Measurements from ENCODE around the gene KCNIP3.

The KCNIP3 gene

DNA sequence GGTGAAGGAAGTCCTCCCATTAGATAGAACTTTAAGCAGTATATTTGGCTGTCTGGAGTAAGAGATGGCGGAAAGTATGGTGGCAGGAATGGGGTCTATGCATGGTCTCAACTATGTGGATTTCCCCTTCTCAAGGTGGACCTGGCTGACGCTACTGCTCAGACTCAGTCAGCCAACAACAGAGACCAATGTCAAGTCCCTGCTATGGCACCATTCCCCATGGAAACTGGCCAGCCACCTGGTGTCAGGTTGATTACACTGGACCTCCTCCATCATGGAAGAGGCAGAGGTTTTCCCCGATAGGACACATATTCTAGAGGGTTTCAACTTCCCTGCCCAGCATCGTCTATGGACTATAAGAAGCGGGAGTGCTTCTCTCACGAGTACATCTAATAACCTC is 96.8 kb downstream of the KCNIP3 start (continued):
- TF ChIP-seq, protein P1, sequence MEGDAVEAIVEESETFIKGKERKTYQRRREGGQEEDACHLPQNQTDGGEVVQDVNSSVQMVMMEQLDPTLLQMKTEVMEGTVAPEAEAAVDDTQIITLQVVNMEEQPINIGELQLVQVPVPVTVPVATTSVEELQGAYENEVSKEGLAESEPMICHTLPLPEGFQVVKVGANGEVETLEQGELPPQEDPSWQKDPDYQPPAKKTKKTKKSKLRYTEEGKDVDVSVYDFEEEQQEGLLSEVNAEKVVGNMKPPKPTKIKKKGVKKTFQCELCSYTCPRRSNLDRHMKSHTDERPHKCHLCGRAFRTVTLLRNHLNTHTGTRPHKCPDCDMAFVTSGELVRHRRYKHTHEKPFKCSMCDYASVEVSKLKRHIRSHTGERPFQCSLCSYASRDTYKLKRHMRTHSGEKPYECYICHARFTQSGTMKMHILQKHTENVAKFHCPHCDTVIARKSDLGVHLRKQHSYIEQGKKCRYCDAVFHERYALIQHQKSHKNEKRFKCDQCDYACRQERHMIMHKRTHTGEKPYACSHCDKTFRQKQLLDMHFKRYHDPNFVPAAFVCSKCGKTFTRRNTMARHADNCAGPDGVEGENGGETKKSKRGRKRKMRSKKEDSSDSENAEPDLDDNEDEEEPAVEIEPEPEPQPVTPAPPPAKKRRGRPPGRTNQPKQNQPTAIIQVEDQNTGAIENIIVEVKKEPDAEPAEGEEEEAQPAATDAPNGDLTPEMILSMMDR (tag by site-specific recombination; IDR thresholded peaks at IDR 0.05), result no peak
- TF ChIP-seq ZNF223 (tag by site-specific recombination; IDR thresholded peaks at IDR 0.05) (no peak), ZNF433 (tag by site-specific recombination; IDR thresholded peaks at IDR 0.05; ENCODE audit: low read depth) (no peak), REPIN1 (tag by site-specific recombination; IDR thresholded peaks at IDR 0.05; ENCODE audit: low read depth) (no peak), SCRT1 (tag by site-specific recombination; IDR thresholded peaks at IDR 0.05; ENCODE audit: borderline replicate concordance) (no peak), ZNF654 (tag by site-specific recombination; IDR thresholded peaks at IDR 0.05; ENCODE audit: low read depth) (no peak)

DNA sequence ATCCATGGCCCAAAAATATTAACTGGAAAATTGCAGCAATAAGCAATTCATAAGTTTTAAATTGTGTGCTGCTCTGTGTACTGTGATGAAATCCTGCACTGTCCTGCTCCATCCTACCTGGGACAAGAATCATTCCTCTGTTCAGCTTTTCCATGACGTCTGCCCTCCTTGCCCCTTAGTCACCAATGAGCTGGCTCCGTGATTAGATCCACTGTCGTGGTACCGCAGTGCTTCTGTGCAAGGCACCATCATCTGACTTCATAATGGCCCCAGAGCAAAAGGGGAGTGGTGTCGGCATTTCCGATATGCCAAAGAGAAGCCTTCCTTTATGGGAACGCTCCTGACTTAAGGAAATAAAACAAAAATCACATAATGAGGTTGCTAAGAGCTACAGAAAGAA is 101.9 kb downstream of the KCNIP3 start:
- TF ChIP-seq ZNF10 (tag by site-specific recombination; IDR thresholded peaks at IDR 0.05), result no peak
- no peak for TF ChIP-seq ZNF621 (tag by site-specific recombination; IDR thresholded peaks at IDR 0.05)
- TF ChIP-seq ZNF175 (tag by site-specific recombination; IDR thresholded peaks at IDR 0.05), result no peak
- TF ChIP-seq FEZF1 (tag by site-specific recombination; IDR thresholded peaks at IDR 0.05), result no peak
- TF ChIP-seq, protein P2, sequence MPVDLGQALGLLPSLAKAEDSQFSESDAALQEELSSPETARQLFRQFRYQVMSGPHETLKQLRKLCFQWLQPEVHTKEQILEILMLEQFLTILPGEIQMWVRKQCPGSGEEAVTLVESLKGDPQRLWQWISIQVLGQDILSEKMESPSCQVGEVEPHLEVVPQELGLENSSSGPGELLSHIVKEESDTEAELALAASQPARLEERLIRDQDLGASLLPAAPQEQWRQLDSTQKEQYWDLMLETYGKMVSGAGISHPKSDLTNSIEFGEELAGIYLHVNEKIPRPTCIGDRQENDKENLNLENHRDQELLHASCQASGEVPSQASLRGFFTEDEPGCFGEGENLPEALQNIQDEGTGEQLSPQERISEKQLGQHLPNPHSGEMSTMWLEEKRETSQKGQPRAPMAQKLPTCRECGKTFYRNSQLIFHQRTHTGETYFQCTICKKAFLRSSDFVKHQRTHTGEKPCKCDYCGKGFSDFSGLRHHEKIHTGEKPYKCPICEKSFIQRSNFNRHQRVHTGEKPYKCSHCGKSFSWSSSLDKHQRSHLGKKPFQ (tag by site-specific recombination; IDR thresholded peaks at IDR 0.05), result no peak
- no peak for TF ChIP-seq ZNF473 (tag by site-specific recombination; IDR thresholded peaks at IDR 0.05)
- TF ChIP-seq SP2 (tag by site-specific recombination; IDR thresholded peaks at IDR 0.05), result no peak
- no peak for TF ChIP-seq ZBTB7A (tag by site-specific recombination; IDR thresholded peaks at IDR 0.05; ENCODE audit: low read depth)
- no peak for TF ChIP-seq OSR2 (tag by site-specific recombination; IDR thresholded peaks at IDR 0.05)
- no peak for TF ChIP-seq ZNF777 (tag by site-specific recombination; IDR thresholded peaks at IDR 0.05; ENCODE audit: borderline replicate concordance)
- TF ChIP-seq, protein P3, sequence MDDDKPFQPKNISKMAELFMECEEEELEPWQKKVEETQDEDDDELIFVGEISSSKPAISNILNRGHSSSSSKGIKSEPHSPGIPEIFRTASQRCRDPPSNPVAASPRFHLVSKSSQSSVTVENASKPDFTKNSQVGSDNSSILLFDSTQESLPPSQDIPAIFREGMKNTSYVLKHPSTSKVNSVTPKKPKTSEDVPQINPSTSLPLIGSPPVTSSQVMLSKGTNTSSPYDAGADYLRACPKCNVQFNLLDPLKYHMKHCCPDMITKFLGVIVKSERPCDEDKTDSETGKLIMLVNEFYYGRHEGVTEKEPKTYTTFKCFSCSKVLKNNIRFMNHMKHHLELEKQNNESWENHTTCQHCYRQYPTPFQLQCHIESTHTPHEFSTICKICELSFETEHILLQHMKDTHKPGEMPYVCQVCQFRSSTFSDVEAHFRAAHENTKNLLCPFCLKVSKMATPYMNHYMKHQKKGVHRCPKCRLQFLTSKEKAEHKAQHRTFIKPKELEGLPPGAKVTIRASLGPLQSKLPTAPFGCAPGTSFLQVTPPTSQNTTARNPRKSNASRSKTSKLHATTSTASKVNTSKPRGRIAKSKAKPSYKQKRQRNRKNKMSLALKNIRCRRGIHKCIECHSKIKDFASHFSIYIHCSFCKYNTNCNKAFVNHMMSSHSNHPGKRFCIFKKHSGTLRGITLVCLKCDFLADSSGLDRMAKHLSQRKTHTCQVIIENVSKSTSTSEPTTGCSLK (tag by site-specific recombination; IDR thresholded peaks at IDR 0.05), result no peak
- no peak for TF ChIP-seq TRIM28 (IDR thresholded peaks at IDR 0.05; ENCODE audit: borderline replicate concordance, low read length)
- no peak for TF ChIP-seq ZNF549 (tag by site-specific recombination; IDR thresholded peaks at IDR 0.05)
- no peak for TF ChIP-seq HOXC10 (CRISPR knock-in tag; IDR thresholded peaks at IDR 0.05)
- Histone ChIP-seq H3K27ac (ENCODE audit: extremely low read depth, low read depth, low read length) (no peak overlapping the region), H3K9me3 (ENCODE audit: control insufficient read depth, insufficient read depth, low read depth, low read length) (no peaks in the 10 kb centered on the region), H3K4me1 (ENCODE audit: control insufficient read depth, insufficient read depth, low read length) (0 out of 2 replicates have a peak, but pooled peaks cover 2% of the 10 kb centered on the region), H3K36me3 (ENCODE audit: control insufficient read depth in 2 of 2, insufficient read depth in 1 of 2, low read length in 2 of 2) (no peaks in the 10 kb centered on the region), H3K4me3 (ENCODE audit: low read depth, low read length) (no peak overlapping the region)
- ChIA-PET CTCF (no interaction called here), POLR2A (interaction anchor here (0.8 kb wide), 1 partner anchor 65 kb away, joined by 3 read pairs; no protein-coding TSS in a partner anchor)

DNA sequence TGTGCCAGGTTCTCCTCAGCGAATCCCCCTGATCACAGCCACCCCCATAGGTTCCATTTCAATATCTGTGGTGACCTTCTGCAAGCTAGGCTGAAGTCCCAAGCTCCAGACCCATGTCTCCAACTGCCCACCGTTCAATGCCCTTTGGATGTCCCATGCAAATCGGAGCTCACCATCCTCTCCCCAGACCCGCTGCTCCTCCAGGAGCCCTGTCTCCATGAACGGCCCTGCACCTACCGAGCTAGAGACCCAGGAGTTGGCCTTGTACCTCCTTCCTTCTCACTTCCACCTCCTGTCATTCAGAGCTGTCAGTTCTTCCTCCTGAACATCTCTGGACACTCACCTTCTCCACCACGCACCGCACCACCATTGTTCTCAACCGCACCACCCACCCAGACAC is 104.3 kb downstream of the KCNIP3 start:
- Histone ChIP-seq H3K36me3 (ENCODE audit: control insufficient read depth in 2 of 2, insufficient read depth in 1 of 2, low read length in 2 of 2) (no peaks in the 10 kb centered on the region), H3K4me3 (ENCODE audit: low read depth, low read length) (peak overlapping the region; percentile 75), H3K9me3 (ENCODE audit: control insufficient read depth, insufficient read depth, low read depth, low read length) (no peaks in the 10 kb centered on the region), H3K4me1 (ENCODE audit: control insufficient read depth, insufficient read depth, low read length) (0 out of 2 replicates have a peak, but pooled peaks cover 2% of the 10 kb centered on the region), H3K27ac (ENCODE audit: extremely low read depth, low read depth, low read length) (no peak overlapping the region)
- ChIA-PET CTCF (interaction anchor here (0.6 to 3.8 kb wide), 4 partner anchors 13 to 256 kb away, joined by 3 to 28 read pairs (median 5); no protein-coding TSS in a partner anchor), POLR2A (interaction anchor here (1.2 kb wide), 1 partner anchor 52 kb away, joined by 3 read pairs; no protein-coding TSS in a partner anchor)
- TF ChIP-seq, protein P4, sequence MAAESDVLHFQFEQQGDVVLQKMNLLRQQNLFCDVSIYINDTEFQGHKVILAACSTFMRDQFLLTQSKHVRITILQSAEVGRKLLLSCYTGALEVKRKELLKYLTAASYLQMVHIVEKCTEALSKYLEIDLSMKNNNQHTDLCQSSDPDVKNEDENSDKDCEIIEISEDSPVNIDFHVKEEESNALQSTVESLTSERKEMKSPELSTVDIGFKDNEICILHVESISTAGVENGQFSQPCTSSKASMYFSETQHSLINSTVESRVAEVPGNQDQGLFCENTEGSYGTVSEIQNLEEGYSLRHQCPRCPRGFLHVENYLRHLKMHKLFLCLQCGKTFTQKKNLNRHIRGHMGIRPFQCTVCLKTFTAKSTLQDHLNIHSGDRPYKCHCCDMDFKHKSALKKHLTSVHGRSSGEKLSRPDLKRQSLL (tag by site-specific recombination; IDR thresholded peaks at IDR 0.05), result no peak
- TF ChIP-seq ZNF501 (tag by site-specific recombination; IDR thresholded peaks at IDR 0.05) (no peak), ZNF785 (tag by site-specific recombination; IDR thresholded peaks at IDR 0.05) (no peak), ZNF214 (tag by site-specific recombination; IDR thresholded peaks at IDR 0.05; ENCODE audit: borderline replicate concordance) (no peak), ZNF664 (tag by site-specific recombination; IDR thresholded peaks at IDR 0.05) (no peak), SP7 (tag by site-specific recombination; IDR thresholded peaks at IDR 0.05) (no peak)
- TF ChIP-seq, protein P5, sequence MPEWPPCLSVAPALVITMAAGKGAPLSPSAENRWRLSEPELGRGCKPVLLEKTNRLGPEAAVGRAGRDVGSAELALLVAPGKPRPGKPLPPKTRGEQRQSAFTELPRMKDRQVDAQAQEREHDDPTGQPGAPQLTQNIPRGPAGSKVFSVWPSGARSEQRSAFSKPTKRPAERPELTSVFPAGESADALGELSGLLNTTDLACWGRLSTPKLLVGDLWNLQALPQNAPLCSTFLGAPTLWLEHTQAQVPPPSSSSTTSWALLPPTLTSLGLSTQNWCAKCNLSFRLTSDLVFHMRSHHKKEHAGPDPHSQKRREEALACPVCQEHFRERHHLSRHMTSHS (tag by site-specific recombination; IDR thresholded peaks at IDR 0.05), result no peak
